NCI-H345 (cell line): ENCODE data around the gene MFSD2B.
"Not testable (repeated sequence)": the region's sequence is repeated elsewhere in the genome, so short reads cannot be mapped to it uniquely, and the experiment has no call there.

Source experiments
- DNase-seq: peaks from one replicate; lab custom pipeline; 2025; lab: John Stamatoyannopoulos, UW

The MFSD2B gene, protein sequence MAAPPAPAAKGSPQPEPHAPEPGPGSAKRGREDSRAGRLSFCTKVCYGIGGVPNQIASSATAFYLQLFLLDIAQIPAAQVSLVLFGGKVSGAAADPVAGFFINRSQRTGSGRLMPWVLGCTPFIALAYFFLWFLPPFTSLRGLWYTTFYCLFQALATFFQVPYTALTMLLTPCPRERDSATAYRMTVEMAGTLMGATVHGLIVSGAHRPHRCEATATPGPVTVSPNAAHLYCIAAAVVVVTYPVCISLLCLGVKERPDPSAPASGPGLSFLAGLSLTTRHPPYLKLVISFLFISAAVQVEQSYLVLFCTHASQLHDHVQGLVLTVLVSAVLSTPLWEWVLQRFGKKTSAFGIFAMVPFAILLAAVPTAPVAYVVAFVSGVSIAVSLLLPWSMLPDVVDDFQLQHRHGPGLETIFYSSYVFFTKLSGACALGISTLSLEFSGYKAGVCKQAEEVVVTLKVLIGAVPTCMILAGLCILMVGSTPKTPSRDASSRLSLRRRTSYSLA

DNA sequence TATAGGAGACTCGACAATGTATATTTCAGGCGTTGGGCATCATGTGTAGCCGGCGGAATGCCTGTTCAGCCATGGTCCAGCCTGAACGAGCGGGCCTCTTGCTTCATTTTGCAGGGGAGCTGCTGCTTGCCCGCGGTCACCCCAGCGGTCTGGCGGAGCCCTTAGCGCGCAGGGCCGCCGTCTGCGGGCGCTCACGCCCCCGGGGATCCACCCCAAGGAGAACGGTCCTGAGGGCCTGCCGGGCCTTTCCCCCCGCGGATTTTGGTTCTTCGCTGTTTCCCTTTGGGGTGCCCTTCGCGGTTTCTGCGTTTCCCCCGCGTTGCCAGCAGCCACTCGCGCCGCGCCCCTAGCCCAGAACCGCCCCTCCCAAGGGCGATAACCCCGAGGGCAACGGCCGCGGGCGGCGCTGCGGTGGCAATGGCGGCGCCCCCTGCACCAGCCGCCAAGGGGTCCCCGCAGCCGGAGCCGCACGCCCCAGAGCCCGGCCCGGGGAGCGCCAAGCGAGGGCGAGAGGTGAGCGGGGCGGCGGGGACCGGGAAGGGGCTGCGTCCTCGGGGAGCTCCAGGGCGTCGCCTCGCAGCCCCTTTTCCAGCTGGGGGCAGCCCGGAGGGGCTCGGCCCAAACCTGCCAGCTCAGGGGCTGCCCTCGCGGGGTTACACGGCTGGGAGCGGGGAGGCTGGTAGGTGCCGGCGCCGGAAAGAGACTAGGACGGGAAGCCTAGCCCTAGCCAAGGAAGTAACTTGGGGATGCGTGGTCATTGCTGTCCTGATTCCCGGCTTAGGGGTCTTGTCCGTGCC is at the start of gene MFSD2B:
MFSD2B (plus strand) TSS at position 406 of the 797 bp plus-strand sequence; CDS start at position 418, 12 bp downstream.
- DNase-seq: no peak

DNA sequence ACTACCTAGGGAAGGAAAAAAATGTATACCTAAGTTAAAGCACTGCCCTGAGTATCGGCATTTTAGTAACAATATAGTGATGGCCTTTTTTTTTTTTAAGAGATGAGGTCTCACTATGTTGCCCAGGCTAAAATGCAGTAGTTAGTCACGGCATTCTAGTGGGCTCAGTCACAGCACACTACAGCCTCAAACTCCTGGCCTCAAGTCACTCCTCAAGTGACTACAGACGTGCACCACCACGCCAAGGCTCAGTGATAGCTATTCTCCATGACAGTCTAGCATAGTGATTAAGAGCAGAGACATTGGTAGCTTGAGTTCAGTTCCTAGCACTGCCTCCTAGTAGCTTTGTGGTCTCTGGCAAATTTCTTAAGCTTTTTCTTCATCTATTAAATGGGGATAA is 42.0 kb upstream of the MFSD2B start:
- DNase-seq: no peak

DNA sequence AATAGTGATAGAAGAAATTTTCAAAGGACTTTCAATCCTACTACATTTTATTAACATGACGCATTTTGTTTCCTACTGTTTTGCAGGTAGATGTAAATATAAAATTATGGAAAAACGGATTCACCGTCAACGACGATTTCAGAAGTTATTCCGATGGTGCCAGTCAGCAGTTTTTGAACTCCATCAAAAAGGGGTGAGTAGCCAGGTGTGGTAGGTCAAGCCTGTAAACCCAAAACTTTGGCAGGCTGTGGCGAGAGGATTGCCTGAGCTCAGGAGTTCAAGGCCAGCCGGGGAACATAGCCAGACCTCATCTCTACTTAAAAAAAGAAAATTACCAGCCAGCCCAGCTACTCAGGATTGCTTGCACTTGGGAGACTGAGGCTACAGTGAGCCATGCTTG is 33.0 kb upstream of the MFSD2B start:
- no peak for DNase-seq

DNA sequence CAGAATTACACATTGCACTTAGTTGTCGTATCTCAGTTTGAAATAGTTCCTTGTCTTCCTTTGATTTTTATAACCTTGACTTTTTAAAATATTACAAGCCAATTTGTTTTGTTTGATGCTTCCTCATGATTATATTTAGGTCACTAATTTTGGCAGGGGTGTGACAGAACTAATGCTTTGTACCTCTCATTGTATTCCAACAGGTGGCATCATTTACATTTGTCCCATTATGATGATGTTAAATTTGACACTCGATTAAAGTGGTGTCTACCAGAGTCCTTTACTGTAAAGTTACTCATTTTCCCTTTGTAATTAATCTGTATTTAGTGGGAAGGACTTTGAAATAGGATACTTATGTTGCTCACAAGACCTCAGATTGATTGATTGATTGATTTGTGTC is 21.5 kb upstream of the MFSD2B start:
- peak; percentile 8 for DNase-seq

DNA sequence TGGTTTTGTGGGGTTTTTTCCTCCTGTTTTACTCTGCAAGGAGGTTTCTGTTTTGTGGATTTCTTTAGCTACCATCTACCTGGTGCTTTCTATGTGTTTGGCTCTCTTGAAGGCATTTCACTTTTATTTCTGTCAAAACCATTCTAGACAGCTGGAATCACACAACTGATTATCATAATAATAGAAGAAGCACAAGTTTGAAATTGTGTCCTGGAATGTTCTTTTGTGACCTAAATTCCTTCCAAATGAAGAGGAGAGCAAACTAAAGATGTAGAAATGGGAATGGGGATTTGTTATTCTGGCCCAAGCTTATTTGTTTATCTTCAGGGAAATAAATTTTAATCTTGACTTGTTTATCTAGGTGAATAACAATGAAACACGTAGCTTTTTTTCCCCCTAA is 17.0 kb upstream of the MFSD2B start:
- no peak for DNase-seq

DNA sequence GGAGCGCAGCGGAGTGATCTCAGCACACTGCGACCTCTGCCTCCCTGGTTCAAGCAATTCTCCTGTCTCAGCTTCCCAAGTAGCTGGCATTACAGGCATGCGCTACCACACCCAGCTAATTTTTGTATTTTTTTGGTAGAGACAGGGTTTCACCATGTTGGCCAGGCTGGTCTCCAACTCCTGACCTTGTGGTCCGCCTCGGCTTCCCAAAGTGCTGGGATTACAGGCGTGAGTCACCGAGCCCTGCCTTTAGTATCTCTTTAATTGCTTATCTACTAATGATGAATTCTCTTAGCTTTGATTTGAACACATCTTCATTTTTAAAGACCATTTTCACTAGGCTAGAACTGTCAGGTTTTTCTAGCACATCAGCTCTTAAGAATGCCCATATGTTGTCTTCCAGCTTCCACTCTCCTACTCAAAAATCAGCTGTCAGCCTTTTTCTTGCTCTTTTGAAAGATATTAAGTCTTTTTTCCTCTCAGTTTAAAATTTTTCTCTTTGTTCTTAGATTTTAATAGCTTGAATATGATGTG is 16.1 kb upstream of the MFSD2B start:
- no peak for DNase-seq

DNA sequence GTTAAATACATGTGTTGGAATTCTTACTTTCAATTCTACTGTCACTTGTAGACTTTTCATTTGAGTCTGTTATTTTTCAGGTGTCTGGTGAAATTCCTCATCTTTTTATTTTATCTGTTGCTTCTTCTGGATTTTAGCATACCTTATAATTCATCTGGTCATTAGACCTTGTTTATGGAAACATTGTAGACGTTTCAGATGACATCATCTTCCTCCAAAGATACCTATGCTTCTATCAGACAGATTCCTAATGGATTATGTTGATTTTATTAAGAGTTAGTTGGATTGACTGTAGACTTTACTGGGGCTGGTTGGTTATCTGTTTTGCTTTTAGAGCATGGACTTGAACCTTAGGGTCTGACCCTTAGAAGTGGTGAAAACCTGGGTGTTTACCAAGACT is 15.3 kb upstream of the MFSD2B start:
- DNase-seq: no peak

DNA sequence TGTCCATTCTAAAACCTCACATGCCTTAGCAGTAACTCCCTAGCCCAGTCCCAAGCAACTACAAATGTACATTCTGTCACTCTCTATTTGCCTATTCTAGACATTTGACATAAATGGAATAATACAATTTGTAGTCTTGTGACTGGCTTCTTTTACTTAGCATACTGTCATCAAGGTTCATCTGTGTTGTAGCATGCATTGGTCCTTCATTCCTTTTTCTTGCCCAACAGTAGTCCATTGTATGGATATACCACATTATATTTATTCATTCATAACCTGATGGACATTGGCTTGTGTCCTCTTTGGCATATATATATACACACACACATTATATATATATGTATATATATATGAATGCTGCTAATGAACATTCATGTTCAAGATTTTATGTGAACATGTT is 2.2 kb upstream of the MFSD2B start:
- no peak for DNase-seq

DNA sequence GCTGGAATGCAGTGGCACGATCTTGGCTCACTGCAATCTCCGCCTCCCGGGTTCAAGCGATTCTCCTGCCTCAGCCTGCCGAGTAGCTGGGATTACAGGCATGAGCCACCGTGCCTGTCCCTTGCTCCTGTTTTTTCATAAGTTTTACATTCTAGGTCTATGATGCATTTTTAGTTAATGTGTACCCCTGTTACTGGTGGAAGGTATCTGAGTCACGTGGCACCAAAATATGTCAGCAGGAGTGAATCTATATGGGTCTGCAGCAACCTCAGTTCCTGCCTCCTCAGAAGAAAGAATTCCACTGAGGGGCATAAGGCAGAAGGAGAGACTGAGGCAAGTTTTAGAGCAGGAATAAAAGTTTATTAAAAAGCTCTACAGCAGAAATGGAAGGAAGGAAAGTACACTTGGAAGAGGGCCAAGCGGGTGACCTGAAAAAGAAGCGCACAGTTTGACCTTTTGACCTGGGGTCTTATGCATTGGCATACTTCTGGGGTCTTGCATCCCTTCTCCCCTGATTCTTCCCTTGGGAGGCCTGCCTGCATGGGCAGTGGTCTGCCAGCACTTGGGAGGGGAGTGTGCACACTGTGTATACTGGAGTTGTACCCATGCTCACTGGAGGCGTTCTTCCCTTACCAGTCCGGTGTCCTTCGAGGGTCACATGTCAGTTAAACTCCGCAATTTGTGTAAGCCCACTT is 1.1 kb upstream of the MFSD2B start:
- no peak for DNase-seq

DNA sequence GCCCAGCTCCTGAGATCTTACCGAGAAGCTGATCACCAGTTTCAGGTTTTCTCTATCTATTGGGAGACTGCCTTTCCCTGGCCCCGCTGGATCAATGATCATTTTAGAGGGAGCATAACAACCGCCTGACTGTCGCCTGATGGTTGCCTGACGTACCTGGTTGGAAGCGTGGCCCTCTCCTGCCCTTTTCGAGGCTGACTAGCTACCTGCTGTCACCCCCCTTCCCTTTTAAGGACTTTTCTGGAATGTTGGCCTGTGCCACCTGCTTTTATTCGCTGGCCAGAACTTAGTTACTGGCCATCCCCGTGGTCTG is 562 bp upstream of the MFSD2B start:
- no peak for DNase-seq

DNA sequence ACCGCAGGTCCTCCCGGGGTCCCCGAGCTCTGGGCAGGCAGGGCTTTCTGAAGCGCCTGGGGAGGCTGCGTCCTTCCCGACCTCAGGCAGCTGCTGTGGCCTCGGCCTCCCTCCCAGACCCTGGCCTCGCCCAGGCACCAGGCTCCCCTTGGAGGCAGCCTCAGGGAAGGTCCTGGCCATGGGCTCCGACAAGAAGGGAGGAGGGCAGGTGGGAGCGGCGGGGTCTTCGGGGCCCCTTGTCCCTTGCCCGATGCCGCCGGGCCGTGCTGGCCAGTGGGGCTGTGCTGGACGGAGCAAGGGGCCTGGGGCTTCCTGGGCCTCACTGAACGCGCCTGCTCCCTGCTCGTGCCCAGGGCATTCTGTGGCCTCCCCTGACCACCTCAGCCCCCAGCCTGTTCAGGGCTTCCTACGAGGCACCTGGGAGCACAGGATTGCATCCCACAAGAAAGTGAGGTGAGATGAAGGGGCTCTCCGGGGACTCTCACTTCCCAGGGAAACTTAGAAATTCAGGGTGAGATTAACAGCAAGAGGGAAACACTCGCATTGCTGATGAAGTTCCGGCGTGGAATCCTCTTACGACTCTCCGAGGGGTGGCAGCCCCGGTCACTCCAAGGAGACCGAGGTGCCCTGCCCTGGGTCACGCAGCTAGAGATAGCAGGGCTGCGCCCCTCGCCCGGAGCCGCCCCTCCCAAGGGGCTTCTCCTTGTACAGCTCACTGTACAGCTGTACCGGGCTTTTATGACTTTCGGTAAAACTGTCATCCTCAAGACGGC is 778 bp downstream of the MFSD2B start:
- DNase-seq: no peak

DNA sequence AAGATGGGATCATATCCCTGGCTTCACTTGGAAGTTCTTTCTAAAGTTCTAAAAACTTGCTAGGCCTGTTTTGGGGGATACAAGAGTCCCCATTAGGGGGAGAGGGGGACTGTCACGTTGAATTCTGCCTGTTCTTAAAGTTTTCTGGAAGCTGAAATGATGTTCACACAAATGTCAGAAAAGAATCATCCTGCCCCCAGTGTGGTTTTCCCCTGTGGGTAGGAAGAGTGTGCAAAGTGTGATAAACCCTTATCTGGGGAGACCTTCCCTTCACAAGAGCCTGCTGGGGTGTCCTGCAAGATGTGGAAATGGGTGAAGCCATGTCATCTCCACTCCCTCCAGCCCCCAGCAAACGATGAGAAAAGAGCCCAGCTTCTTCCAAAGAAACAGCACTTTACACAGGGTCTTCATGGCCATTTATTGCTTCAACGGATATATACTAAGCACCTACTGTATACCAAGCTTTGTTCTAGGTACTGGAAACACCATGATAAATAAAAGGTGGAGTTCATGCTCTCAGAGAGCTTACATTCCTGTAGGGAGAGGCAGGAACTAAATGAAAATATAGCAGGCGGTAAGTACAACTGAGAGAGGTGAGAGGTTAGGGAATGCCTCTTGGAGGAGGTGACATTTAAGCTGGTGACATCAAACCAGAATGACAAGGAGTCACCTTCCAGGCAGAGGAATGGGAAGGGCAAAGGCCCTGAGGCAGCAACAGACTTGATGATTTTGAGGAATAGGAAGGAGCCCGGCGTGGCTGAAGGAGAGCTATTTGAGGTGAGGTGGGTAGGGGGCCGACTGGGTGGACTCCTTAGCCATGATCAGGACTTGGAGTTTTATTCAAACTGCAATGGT is 1.6 kb downstream of the MFSD2B start:
- no peak for DNase-seq

DNA sequence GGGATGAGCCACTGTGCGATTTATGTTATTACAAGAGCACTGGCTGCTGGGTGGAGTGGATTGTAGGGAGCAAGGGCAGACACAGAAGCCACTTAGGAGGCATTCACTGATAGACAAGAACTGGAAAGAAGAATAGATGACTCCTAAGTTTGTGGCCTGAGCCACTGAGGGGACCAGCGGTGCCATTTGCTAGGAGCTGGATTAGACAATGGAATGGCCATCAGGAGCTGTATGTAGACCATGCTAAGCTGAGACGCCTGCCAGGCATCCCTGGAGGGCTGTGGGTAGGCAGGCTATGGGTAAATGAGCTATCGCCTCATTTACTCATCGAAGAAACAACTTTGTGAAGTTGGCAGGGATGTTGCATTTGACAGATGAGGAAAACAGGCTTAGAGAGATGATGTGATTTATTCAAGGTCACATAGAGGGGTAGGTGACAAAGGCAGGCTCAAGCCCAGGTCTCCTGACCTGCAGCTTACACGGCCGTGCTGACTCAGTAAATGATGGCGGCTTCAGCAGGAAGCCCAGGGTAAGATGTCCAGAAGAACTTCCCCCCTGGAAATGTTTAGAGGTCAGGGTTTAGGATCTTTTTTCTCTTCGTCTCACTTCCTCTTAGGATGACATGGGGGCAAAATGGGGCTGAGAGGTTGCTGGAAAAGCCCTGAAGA is 2.8 kb downstream of the MFSD2B start:
- no peak for DNase-seq

DNA sequence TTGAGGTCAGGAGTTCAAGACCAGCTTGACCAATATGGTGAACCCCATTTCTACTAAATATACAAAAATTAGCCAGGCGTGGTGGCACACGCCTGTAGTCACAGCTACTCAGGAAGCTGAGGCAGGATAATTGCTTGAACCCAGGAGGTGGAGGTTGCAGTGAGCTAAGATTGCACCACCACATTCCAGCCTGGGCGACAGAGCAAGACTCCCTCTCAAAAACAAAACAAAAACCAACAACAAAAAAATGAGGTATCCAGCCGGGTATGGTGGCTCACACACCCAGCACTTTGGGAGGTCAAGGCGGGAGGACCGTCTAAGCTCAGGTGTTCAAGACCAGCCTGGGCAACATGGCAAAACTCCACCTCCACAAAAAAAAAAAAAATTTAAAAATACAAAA is 5.0 kb downstream of the MFSD2B start:
- DNase-seq: not testable (repeated sequence)

DNA sequence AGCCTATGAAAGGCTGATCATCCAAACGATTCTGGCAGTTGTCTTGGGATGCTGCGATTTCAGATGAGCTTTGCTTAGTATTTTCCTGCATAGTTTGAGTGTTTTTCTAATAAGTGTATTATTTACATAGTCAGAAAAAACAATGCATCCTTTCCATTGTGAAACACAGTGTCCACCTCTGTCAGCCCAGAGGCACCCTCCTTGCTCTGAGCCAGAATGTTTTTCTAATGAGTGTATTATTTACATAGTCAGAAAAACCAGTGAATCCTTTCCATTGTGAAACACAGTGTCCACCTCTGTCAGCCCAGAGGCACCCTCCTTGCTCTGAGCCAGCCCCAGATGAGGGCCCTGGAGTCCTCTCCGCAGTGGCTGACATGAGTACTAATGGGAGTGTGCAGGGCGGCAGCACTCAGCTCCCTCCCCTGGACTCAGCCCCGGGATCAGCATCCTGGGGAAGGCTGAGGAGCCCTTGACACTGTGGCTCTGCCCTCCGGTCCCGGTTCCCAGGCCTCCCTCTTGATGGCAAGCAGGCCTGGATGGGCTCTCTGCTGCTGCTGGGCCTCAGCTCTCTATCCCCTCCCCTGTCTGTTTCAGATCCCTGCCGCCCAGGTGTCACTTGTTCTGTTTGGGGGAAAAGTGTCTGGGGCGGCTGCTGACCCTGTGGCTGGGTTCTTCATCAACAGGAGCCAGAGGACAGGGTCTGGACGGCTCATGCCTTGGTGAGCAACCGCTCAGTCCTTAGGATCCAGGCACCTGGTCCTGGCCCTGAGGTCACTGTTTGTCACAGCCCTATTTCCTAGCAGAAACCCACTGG is 5.9 kb downstream of the MFSD2B start:
- peak; percentile 9 for DNase-seq

DNA sequence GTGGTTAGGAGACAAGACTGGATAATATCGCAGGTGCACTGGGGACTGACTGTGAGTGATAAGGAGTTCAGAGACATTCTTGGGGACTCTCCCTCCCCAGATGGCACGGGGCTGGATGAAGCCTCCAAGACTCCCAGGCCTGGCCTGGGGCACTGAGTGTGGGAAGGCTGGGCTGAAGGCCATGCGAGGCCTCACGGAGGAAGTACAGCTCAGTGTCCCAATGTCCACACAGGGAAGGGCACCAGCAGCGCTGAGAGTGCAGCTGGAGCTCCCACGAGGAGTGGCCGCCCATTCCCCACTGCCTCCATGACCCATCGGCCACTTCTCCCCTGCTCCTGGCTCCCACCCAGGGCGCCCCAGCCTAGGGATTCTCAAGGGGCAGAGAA is 6.5 kb downstream of the MFSD2B start:
- DNase-seq: no peak

DNA sequence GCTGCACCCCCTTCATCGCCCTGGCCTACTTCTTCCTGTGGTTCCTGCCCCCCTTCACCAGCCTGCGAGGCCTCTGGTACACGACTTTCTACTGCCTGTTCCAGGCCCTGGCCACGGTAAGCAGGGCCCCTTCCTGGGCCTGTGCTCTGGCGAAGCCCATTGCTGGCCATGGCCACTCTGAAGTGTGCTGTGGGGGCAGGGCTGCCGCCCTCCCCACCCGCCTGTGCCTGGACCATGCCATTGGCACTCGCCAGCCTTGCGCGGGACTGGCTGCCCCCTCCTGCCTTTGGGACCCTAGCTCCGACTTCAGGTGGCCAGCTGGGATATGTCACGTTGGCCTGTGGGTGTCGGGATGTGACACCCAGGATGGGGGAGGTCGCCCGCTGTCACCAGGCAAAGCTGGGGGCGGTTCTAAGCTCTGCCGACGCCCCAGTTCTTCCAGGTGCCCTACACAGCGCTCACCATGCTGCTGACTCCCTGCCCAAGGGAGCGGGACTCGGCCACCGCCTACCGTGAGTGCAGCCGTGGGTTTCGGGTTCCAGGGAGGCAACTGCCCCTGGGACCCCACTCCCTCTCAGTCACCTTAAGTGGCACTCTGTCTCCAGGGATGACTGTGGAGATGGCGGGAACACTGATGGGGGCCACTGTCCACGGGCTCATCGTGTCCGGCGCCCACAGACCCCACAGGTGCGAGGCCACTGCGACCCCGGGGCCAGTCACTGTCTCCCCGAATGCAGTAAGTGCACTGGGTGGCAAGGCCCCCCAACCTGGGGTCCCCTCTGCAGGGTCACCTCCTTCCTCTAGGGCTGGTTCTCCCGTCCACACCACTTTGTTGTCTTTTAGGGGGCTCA is 7.2 kb downstream of the MFSD2B start:
- DNase-seq: no peak

DNA sequence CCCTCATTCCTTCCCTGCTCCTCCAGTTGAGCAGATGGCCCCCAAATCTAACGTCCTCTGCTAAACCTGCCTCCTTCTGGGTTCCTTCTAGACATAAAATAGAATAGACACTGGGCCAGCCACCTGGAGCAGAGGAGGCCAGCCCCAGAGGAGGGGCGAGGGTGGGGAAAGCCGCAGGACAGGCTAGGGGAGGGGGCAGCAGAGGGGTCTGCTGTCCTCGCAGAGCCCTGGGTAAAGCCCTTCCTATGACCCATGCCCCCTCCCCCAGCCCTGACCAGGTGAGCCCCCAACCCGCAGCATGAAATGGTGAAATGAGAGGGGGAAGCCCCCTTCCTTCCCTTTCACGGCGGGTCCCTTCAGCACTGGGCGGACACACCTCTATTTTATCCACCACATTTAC is 7.8 kb downstream of the MFSD2B start:
- no peak for DNase-seq
